K562 (cell line): Measurements from ENCODE around the gene ELMOD2. TPM values are rescaled to one million over a fixed set of nuclear protein-coding genes. Genes with fewer than 3 reads are reported as not detected.
A peak's percentile ranks its signal among the peaks of the same experiment; 100 is the strongest.

ENCODE experiments used
- ASH1L ChIP-seq: fragments of 450-650 bp; IDR thresholded peaks from 2 replicates; pipeline ENCODE4 v1.6.1; 2018; ENCODE audit warnings: borderline replicate concordance, mild to moderate bottlenecking, low read depth; ENCODE audit not compliant: partially characterized antibody
- CBX1 ChIP-seq: sonication (generic); IDR thresholded peaks from 2 replicates; pipeline ENCODE4 v1.6.1; 2016; ENCODE audit warnings: antibody characterized with exemption, low read depth, mild to moderate bottlenecking
- CEBPG ChIP-seq, 3 experiments: fragments of 200-800 bp in 1 of 3; sonication (Bioruptor generic) in 1 of 3; sonication (generic) in 1 of 3; formaldehyde crosslinking in 1 of 3; IDR thresholded peaks in 2 of 3; conservative IDR thresholded peaks in 1 of 3; 2 replicates each; pipeline versions ENCODE4 v1.6.1 to v1.8.0; 2016 to 2022; ENCODE audit warnings: missing compliant biosample characterization in 2 of 3, missing genetic modification characterization in 2 of 3, mild to moderate bottlenecking in 1 of 3, missing genetic modification reagents in 1 of 3
- CREBBP ChIP-seq: IDR thresholded peaks from one replicate; pipeline ENCODE4 v1.6.1; 2012; ENCODE audit warnings: low read depth, mild to moderate bottlenecking, control low read depth, inconsistent platforms, low read length
- DIDO1 ChIP-seq: fragments of 450-650 bp; IDR thresholded peaks from 2 replicates; pipeline ENCODE4 v1.6.1; 2016; ENCODE audit warnings: low read depth, missing biosample characterization, missing genetic modification characterization
- ELK3 ChIP-seq: fragments of 450-650 bp; formaldehyde crosslinking; IDR thresholded peaks from 2 replicates; pipeline ENCODE4 v1.4.0; 2020; ENCODE audit warnings: mild to moderate bottlenecking
- ERF ChIP-seq: fragments of 450-650 bp; formaldehyde crosslinking; IDR thresholded peaks from 2 replicates; pipeline ENCODE4 v1.4.0; 2020; ENCODE audit warnings: mild to moderate bottlenecking, mixed read lengths
- GTF2E2 ChIP-seq: fragments of 200-800 bp; sonication (Bioruptor generic); IDR thresholded peaks from 2 replicates; pipeline ENCODE4 v1.6.1; 2016; ENCODE audit warnings: missing genetic modification characterization, missing compliant biosample characterization
- ID3 ChIP-seq, 2 experiments: fragments of 250-450 bp in 1 of 2; fragments of 450-650 bp in 1 of 2; sonication (Bioruptor Pico) in 1 of 2; IDR thresholded peaks; 2 replicates each; pipeline versions ENCODE4 v1.6.1 to v1.8.0; 2016 to 2021; ENCODE audit warnings: mild to moderate bottlenecking in 2 of 2, moderate library complexity in 2 of 2, missing compliant biosample characterization in 1 of 2, missing genetic modification characterization in 1 of 2
- MCM3 ChIP-seq: fragments of 450-650 bp; IDR thresholded peaks from 2 replicates; pipeline ENCODE4 v1.6.1; 2016
- MITF ChIP-seq: IDR thresholded peaks from 2 replicates; pipeline ENCODE4 v1.6.1; 2014; ENCODE audit warnings: antibody characterized with exemption
- NFIC ChIP-seq: fragments of 450-650 bp; IDR thresholded peaks from 2 replicates; pipeline ENCODE4 v1.6.1; 2017; ENCODE audit warnings: mild to moderate bottlenecking, inconsistent platforms
- NFXL1 ChIP-seq: fragments of 450-650 bp; formaldehyde crosslinking; IDR thresholded peaks from 2 replicates; pipeline ENCODE4 v1.4.0; 2021; ENCODE audit warnings: mild to moderate bottlenecking
- NR2F6 ChIP-seq: fragments of 450-650 bp; formaldehyde crosslinking; IDR thresholded peaks from 2 replicates; pipeline ENCODE4 v1.4.0; 2020; ENCODE audit warnings: mild to moderate bottlenecking
- PTTG1 ChIP-seq: fragments of 450-650 bp; IDR thresholded peaks from 2 replicates; pipeline ENCODE4 v1.6.1; 2016; ENCODE audit warnings: low read depth, mild to moderate bottlenecking, missing genetic modification characterization, missing compliant biosample characterization
- RBBP5 ChIP-seq: fragments of 200-600 bp; sonication (generic); IDR thresholded peaks from 2 replicates; pipeline ENCODE4 v1.6.1; 2012; ENCODE audit warnings: borderline replicate concordance, mild to moderate bottlenecking, low read length, control low read depth, inconsistent platforms; ENCODE audit not compliant: insufficient read depth, poor library complexity, severe bottlenecking
- RHOXF2B ChIP-seq: fragments of 250-450 bp; sonication (Bioruptor Pico); conservative IDR thresholded peaks from 2 replicates; pipeline ENCODE4 v1.5.1; 2021
- SETDB1 ChIP-seq: IDR thresholded peaks from one replicate; pipeline ENCODE4 v1.6.1; 2012; ENCODE audit warnings: low read length, control low read depth, inconsistent platforms
- SREBF2 ChIP-seq: sonication (generic); formaldehyde crosslinking; IDR thresholded peaks from 2 replicates; pipeline ENCODE4 v1.4.0; 2020; ENCODE audit warnings: mild to moderate bottlenecking, missing genetic modification reagents
- SRF ChIP-seq, 2 experiments: fragments of 250-450, 450-650 bp in 1 of 2; sonication (Bioruptor Pico) in 1 of 2; sonication (generic) in 1 of 2; formaldehyde crosslinking; IDR thresholded peaks; 2 replicates each; pipeline versions ENCODE4 v1.5.0 to v1.5.1; 2020 to 2022; ENCODE audit warnings: mild to moderate bottlenecking in 1 of 2, missing genetic modification reagents in 1 of 2
- STAT5A ChIP-seq: IDR thresholded peaks from 2 replicates; pipeline ENCODE4 v1.6.1; 2012; ENCODE audit warnings: low read length, inconsistent platforms, borderline replicate concordance
- U2AF2 ChIP-seq: fragments of 200-400 bp; formaldehyde crosslinking; optimal IDR thresholded peaks from 2 replicates; pipeline ENCODE3; 2017; ENCODE audit warnings: low read depth, mild to moderate bottlenecking, low read length
- ZBTB33 ChIP-seq: sonication (generic); formaldehyde crosslinking; IDR thresholded peaks from 2 replicates; pipeline ENCODE4 v1.8.1; 2023; ENCODE audit warnings: mild to moderate bottlenecking, missing genetic modification reagents
- ZNF143 ChIP-seq: sonication (generic); formaldehyde crosslinking; IDR thresholded peaks from 2 replicates; pipeline ENCODE4 v1.9.0; 2022; ENCODE audit warnings: mild to moderate bottlenecking, missing genetic modification reagents
- ZNF584 ChIP-seq: fragments of 200-800 bp; sonication (Bioruptor generic); IDR thresholded peaks from 2 replicates; pipeline ENCODE4 v1.6.1; 2016; ENCODE audit warnings: low read depth, mild to moderate bottlenecking, missing genetic modification characterization, missing compliant biosample characterization
- polyA plus RNA-seq, 8 experiments: library from polyadenylated mRNA; depleted of rRNA in 4 of 8; stranded (reverse) in 5 of 8; unstranded in 3 of 8; fragments of >200 nt; fragmentation: Nextera tagmentation in 2 of 8; fragmentation: Illumina TruSeq in 1 of 8; extraction: Ambion mirVana in 2 of 8; extraction: Trizol in 1 of 8; gene quantifications; 2 replicates each; pipeline versions ENCODE4 v1.2.1 to v1.2.3, GENCODE V29; 2011 to 2014; ENCODE audit warnings: inconsistent platforms in 1 of 8, missing spikeins in 1 of 8
- total RNA-seq, 7 experiments: library from RNA; depleted of rRNA in 6 of 7; stranded (reverse); fragments of >200 nt in 6 of 7; fragmentation: Illumina TruSeq in 2 of 7; extraction: Trizol in 2 of 7; gene quantifications; 2 replicates each; pipeline versions ENCODE4 v1.2.1 to v1.2.3, GENCODE V29; 2011 to 2021; ENCODE audit warnings: low replicate concordance in 1 of 7

The ELMOD2 gene
- total and polyA plus RNA-seq, 9 of the 15 experiments (the other 6 are each of a cell fraction or from before 2014, with no cell fraction given) = 11.0 to 23.3 (median 14.3) TPM

- TF ChIP-seq ZNF143 (no peak), ERF (CRISPR knock-in tag) (no peak), STAT5A (peak; percentile 68), MITF (no peak), U2AF2 (no peak), RBBP5 (no peak), SREBF2 (CRISPR knock-in tag) (no peak), CREBBP (no peak), ZNF584 (CRISPR knock-in tag) (0 out of 2 replicates have a peak, but pooled peaks have one; percentile 31), ZBTB33 (CRISPR knock-in tag) (no peak), ID3 (CRISPR knock-in tag; IDR thresholded peaks at IDR 0.05) (no peak), ID3 (tag; IDR thresholded peaks at IDR 0.05) (peak; percentile 78; the same call in 1 of the 2 replicates), NFXL1 (CRISPR knock-in tag) (no peak), CBX1 (no peak), GTF2E2 (tag) (no peak), MCM3 (no peak), ASH1L (no peak), PTTG1 (tag) (no peak), SRF (CRISPR knock-in tag; IDR thresholded peaks at IDR 0.05) (no peak), NR2F6 (CRISPR knock-in tag) (no peak), RHOXF2B (CRISPR knock-in tag) (no peak), DIDO1 (tag) (no peak), ELK3 (CRISPR knock-in tag) (no peak), NFIC (peak; percentile 95), SETDB1 (no peak), CEBPG (CRISPR knock-in tag; IDR thresholded peaks at IDR 0.05) (no peak), CEBPG (tag; conservative IDR thresholded peaks at IDR 0.05 in 1 of 2, IDR thresholded peaks at IDR 0.05 in 1 of 2) (no peak)
Measured at GRCh38 chr4:140529434-140529833, 5.5 kb downstream of the ELMOD2 start (continued).
